B cell (primary cell): ENCODE measurements around the gene EYS. TPM values are rescaled to one million over a fixed set of nuclear protein-coding genes. Genes with fewer than 3 reads are reported as not detected.

Experiments used
- ATAC-seq: fragments of 200-7000 bp; cut with Tn5 transposase; one replicate; pipeline ENCODE4 v1.10.0; 2021; ENCODE audit warnings: low read depth, mild to moderate bottlenecking, moderate number of reproducible peaks, moderate library complexity
- CTCF ChIA-PET: fragments of 350-600 bp; sonication (Branson Sonifier 250); formaldehyde crosslinking; loops from one replicate; lab custom pipeline; 2021; ENCODE audit warnings: antibody characterized with exemption, inconsistent platforms; lab: Charles Lee
- POLR2A ChIA-PET: fragments of 350-600 bp; sonication (Branson Sonifier 250); formaldehyde crosslinking; loops from one replicate; lab custom pipeline; 2021; ENCODE audit warnings: antibody characterized with exemption; lab: Charles Lee
- DNase-seq: peaks from one replicate; pipeline ENCODE4 v3.0.0; 2013
- H2AFZ ChIP-seq: 2 replicates; pipeline ENCODE4 v1.6.1; 2012; ENCODE audit warnings: mild to moderate bottlenecking, low read depth, low read length; ENCODE audit not compliant: insufficient read depth, poor library complexity, severe bottlenecking
- H3K27ac ChIP-seq, 2 donors: 1 replicate in 1 of 2; 2 replicates in 1 of 2; pipeline ENCODE4 v1.5.1; 2012 to 2013; ENCODE audit warnings: low read length in 2 of 2, mild to moderate bottlenecking in 2 of 2, moderate library complexity in 1 of 2
- H3K27me3 ChIP-seq, 4 experiments: fragments of 200-600 bp in 1 of 4; sonication (generic) in 1 of 4; replicated peaks in 1 of 4; 1 replicate in 2 of 4; 2 replicates in 2 of 4; pipeline versions ENCODE4 v1.6.1 to v1.7.0; 2013 to 2016; ENCODE audit warnings: low read length in 3 of 4, mild to moderate bottlenecking in 2 of 4, mixed read lengths in 1 of 4, moderate library complexity in 1 of 4; ENCODE audit not compliant: insufficient read depth in 4 of 4, control insufficient read depth in 3 of 4; ENCODE audit errors: control extremely low read depth in 1 of 4
- H3K36me3 ChIP-seq, 2 experiments: replicated peaks in 1 of 2; 1 replicate in 1 of 2; 2 replicates in 1 of 2; pipeline versions ENCODE4 v1.6.1 to v1.7.1; 2013; ENCODE audit warnings: low read length in 1 of 2; ENCODE audit not compliant: insufficient read depth in 2 of 2, control insufficient read depth in 1 of 2; ENCODE audit errors: control extremely low read depth in 1 of 2, extremely low read depth in 1 of 2
- H3K4me1 ChIP-seq, 2 donors: fragments of 200-600 bp in 1 of 2; sonication (generic) in 1 of 2; 1 replicate in 1 of 2; 2 replicates in 1 of 2; pipeline versions ENCODE4 v1.5.1 to v1.6.1; 2013 to 2017; ENCODE audit warnings: low read length in 2 of 2; ENCODE audit not compliant: control insufficient read depth in 2 of 2, insufficient read depth in 2 of 2
- H3K4me2 ChIP-seq: replicated peaks from 2 replicates; pipeline ENCODE3; 2012; ENCODE audit warnings: mild to moderate bottlenecking, low read depth, low read length; ENCODE audit not compliant: poor library complexity, severe bottlenecking
- H3K4me3 ChIP-seq, 5 experiments: fragments of 200-600 bp in 1 of 5; sonication (generic) in 1 of 5; 1 replicate in 3 of 5; 2 replicates in 2 of 5; pipeline versions ENCODE4 v1.5.1 to v1.7.0; 2011 to 2016; ENCODE audit warnings: low read length in 4 of 5, mild to moderate bottlenecking in 4 of 5, low read depth in 2 of 5, control low read depth in 1 of 5, moderate library complexity in 1 of 5; ENCODE audit not compliant: insufficient read depth in 1 of 5; ENCODE audit errors: control extremely low read depth in 1 of 5, extremely low read depth in 1 of 5
- H3K79me2 ChIP-seq: fragments of 200-600 bp; sonication (generic); one replicate; pipeline ENCODE4 v1.6.0; 2016; ENCODE audit warnings: low read length; ENCODE audit not compliant: control insufficient read depth, insufficient read depth
- H3K9ac ChIP-seq: fragments of 200-600 bp; sonication (generic); 2 replicates; pipeline ENCODE4 v1.6.1; 2017; ENCODE audit warnings: mild to moderate bottlenecking, low read length, moderate library complexity
- H3K9me3 ChIP-seq, 3 donors: one replicate each; pipeline versions ENCODE4 v1.6.1 to v1.7.1; 2013; ENCODE audit warnings: low read length in 2 of 3; ENCODE audit not compliant: control insufficient read depth in 2 of 3, insufficient read depth in 1 of 3; ENCODE audit errors: control extremely low read depth in 1 of 3
- H4K20me1 ChIP-seq: 2 replicates; pipeline ENCODE4 v1.6.0; 2012; ENCODE audit warnings: mild to moderate bottlenecking, low read length; ENCODE audit not compliant: insufficient read depth, control insufficient read depth, poor library complexity, severe bottlenecking
- H3K27ac Mint-ChIP-seq: one replicate; pipeline ENCODE4 v1.8.0; 2021; ENCODE audit warnings: mixed read lengths
- H3K27me3 Mint-ChIP-seq: one replicate; pipeline ENCODE4 v1.8.0; 2021; ENCODE audit warnings: mixed read lengths
- H3K4me1 Mint-ChIP-seq: one replicate; pipeline ENCODE4 v1.8.0; 2021; ENCODE audit warnings: mixed read lengths
- H3K4me3 Mint-ChIP-seq: one replicate; pipeline ENCODE4 v1.8.0; 2021; ENCODE audit warnings: mixed read lengths
- H3K9me3 Mint-ChIP-seq: one replicate; pipeline ENCODE4 v1.8.0; 2022; ENCODE audit warnings: mixed read lengths; ENCODE audit not compliant: insufficient read depth
- EZH2 ChIP-seq: IDR thresholded peaks from 2 replicates; pipeline ENCODE4 v1.6.1; 2012; ENCODE audit warnings: borderline replicate concordance, low read depth, mild to moderate bottlenecking, moderate library complexity, low read length; ENCODE audit not compliant: insufficient read depth, poor library complexity, severe bottlenecking
- WGBS: methylation state at CpG from one replicate; pipeline ENCODE4 v1.1.5; 2013; ENCODE audit warnings: missing lambda C conversion rate; ENCODE audit not compliant: insufficient coverage; 5-methylcytosine and 5-hydroxymethylcytosine counted together
- intact Hi-C: fragments of 100-400 bp; cut with micrococcal nuclease; formaldehyde crosslinking; loops from one replicate; pipeline ENCODE4 v1.10.0; 2022
- polyA plus RNA-seq: library from polyadenylated mRNA; depleted of rRNA; stranded (reverse); fragments of >200 nt; gene quantifications from 2 replicates; pipeline ENCODE4 v1.2.3, GENCODE V29; 2012
- total RNA-seq, 2 donors: library from RNA; stranded (reverse); fragments of 120-200 nt in 1 of 2; gene quantifications; 1 replicate in 1 of 2; 2 replicates in 1 of 2; pipeline versions ENCODE4 v1.2.3 to v1.2.4, GENCODE V29; 2013 to 2022
- TF ChIP-seq, protein P1 (sequence below): fragments of 200-600 bp; IDR thresholded peaks from one replicate; pipeline ENCODE4 v1.8.0; 2022; ENCODE audit warnings: antibody characterized with exemption, mild to moderate bottlenecking

The EYS gene
- total and polyA plus RNA-seq, 2 donors (not counting 1 experiment from before 2014, with no cell fraction given): not detected

DNA sequence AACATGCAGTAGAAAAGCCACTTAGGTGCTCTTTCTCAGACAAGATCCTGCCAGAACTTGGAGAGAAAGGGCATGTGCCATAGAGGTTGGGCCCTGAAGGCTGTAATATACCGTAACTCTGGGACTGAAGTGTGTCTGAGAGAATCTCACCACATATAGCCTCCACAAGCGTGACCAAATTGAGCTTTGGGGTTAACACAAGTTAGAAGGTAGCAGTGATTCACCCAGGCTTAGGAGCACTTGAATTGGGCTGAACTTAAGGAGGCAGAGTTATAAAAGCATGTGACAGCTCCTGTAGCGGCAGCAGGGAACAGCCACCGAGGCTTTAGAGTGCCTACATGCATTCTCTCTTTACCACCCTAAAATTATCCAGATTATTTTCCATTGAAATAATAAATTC lies 1709.8 kb downstream of the EYS start:
- no peak overlapping the region for H3K27ac Mint-ChIP-seq

DNA sequence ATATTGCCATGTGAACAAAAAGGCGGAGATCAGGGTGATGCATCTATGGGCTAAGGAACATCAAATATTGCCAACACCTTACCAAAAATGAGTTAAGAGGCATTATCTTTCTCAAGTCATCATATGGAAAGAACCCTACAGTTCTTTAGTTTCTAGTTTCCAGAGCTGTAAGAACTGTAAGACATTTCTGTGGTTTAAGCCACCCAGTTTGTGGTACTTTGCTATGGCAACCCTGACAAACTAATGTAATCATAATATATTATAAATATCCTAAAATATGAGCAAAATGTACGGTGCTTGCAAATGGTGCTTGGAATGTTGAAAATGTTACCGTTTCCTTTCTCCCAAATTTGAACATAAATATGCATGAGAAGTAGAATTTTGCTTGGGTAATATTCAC lies 1721.8 kb downstream of the EYS start:
- Histone ChIP-seq H3K4me2 (no peak overlapping the region), H3K27me3 (no peaks in the 10 kb centered on the region), H3K9ac (no peak overlapping the region), H3K9me3 (no peaks in the 10 kb centered on the region), H4K20me1 (no peaks in the 10 kb centered on the region), H3K4me1 (no peaks in the 10 kb centered on the region), H3K79me2 (no peaks in the 10 kb centered on the region), H3K36me3 (no peaks in the 10 kb centered on the region), H3K4me3 (no peak overlapping the region), H3K27ac (no peak overlapping the region), H2AFZ (no peak overlapping the region)
- ATAC-seq: no peak
- CTCF ChIA-PET: no interaction called here
- Mint-ChIP-seq H3K4me1 (no peaks in the 10 kb centered on the region), H3K9me3 (no peaks in the 10 kb centered on the region), H3K27me3 (no peaks in the 10 kb centered on the region), H3K4me3 (no peak overlapping the region), H3K27ac (no peak overlapping the region)
- no CpG with 5 or more reads among the region's 3 CpGs for WGBS
- intact Hi-C loops: no loop called here
- TF ChIP-seq, protein P1, sequence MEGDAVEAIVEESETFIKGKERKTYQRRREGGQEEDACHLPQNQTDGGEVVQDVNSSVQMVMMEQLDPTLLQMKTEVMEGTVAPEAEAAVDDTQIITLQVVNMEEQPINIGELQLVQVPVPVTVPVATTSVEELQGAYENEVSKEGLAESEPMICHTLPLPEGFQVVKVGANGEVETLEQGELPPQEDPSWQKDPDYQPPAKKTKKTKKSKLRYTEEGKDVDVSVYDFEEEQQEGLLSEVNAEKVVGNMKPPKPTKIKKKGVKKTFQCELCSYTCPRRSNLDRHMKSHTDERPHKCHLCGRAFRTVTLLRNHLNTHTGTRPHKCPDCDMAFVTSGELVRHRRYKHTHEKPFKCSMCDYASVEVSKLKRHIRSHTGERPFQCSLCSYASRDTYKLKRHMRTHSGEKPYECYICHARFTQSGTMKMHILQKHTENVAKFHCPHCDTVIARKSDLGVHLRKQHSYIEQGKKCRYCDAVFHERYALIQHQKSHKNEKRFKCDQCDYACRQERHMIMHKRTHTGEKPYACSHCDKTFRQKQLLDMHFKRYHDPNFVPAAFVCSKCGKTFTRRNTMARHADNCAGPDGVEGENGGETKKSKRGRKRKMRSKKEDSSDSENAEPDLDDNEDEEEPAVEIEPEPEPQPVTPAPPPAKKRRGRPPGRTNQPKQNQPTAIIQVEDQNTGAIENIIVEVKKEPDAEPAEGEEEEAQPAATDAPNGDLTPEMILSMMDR: no peak
- TF ChIP-seq EZH2: no peak
- no peak for DNase-seq
- POLR2A ChIA-PET: no interaction called here

More for the DNA sequence above, 1709.8 kb downstream of the EYS start:
- Mint-ChIP-seq H3K9me3 (no peaks in the 10 kb centered on the region), H3K4me3 (no peak overlapping the region), H3K27me3 (no peaks in the 10 kb centered on the region), H3K4me1 (no peaks in the 10 kb centered on the region)
- H3K4me2 ChIP-seq: no peak overlapping the region
- DNase-seq (no peak), ATAC-seq (no peak)
- H3K27ac ChIP-seq: no peak overlapping the region
- H3K79me2 ChIP-seq: no peaks in the 10 kb centered on the region
- no peaks in the 10 kb centered on the region for H4K20me1 ChIP-seq
- POLR2A ChIA-PET: no interaction called here
- H3K4me3 ChIP-seq: no peak overlapping the region
- H2AFZ ChIP-seq: no peak overlapping the region
- H3K4me1 ChIP-seq: no peaks in the 10 kb centered on the region
- peaks cover 0 to 5% (median 0%) of the 10 kb centered on the region in 3 donors for H3K9me3 ChIP-seq
- TF ChIP-seq, protein P1: no peak
- H3K27me3 ChIP-seq: no peaks in the 10 kb centered on the region
- intact Hi-C loops: no loop called here
- CTCF ChIA-PET: no interaction called here
- H3K36me3 ChIP-seq: no peaks in the 10 kb centered on the region
- H3K9ac ChIP-seq: no peak overlapping the region
- WGBS: 92% methylated on average over 2 of the region's 4 CpGs
